ENCODE results near the gene GTF2A2.

- TF ChIP-seq CTCF (IDR thresholded peaks at IDR 0.05; ENCODE audit: low read depth, low read length, missing input control), result no peak
- no peak for TF ChIP-seq SP1 (IDR thresholded peaks at IDR 0.05)
- no peak for TF ChIP-seq RAD21 (IDR thresholded peaks at IDR 0.05)
- no peak for TF ChIP-seq GABPA (IDR thresholded peaks at IDR 0.05 in 1 of 2, conservative IDR thresholded peaks at IDR 0.05 in 1 of 2)
- no peak for TF ChIP-seq TAF1 (conservative IDR thresholded peaks at IDR 0.05)
- no peak for TF ChIP-seq HNF4A (conservative IDR thresholded peaks at IDR 0.05)
- TF ChIP-seq REST (IDR thresholded peaks at IDR 0.05), result no peak
- TF ChIP-seq ATF3 (IDR thresholded peaks at IDR 0.05), result no peak
- TF ChIP-seq YY1 (IDR thresholded peaks at IDR 0.05), result no peak
- no peak for TF ChIP-seq FOXA1 (IDR thresholded peaks at IDR 0.05)
- TF ChIP-seq JUND (IDR thresholded peaks at IDR 0.05), result no peak
- no peak for TF ChIP-seq ZBTB33 (IDR thresholded peaks at IDR 0.05)
- no peak for TF ChIP-seq EGR1 (IDR thresholded peaks at IDR 0.05; ENCODE audit: low read depth in 2 of 2)
- no peak for TF ChIP-seq NR2F2 (IDR thresholded peaks at IDR 0.05)
These were observed 40.9 kb downstream of the GTF2A2 start for GRCh38 chr15:59616379-59616778.

Data from liver (tissue), 3 donors.